ENCODE results near the gene FCER2.

FCER2 gene

GRCh38 chr19:7732045-7732444 lies 30.1 kb upstream of the FCER2 start, which contains the start of gene CLEC4G:
CLEC4G (minus strand) TSS chr19:7732110; CDS start chr19:7732102, 8 bp downstream.
- no peak for DNase-seq

GRCh38 chr19:7731615-7732014 lies 29.7 kb upstream of the FCER2 start:
- no peak for DNase-seq

- DNase-seq: no peak
Measured at GRCh38 chr19:7731218-7731595, 29.3 kb upstream of the FCER2 start.

GRCh38 chr19:7730286-7731217 lies 28.6 kb upstream of the FCER2 start:
- no peak for DNase-seq

DNA sequence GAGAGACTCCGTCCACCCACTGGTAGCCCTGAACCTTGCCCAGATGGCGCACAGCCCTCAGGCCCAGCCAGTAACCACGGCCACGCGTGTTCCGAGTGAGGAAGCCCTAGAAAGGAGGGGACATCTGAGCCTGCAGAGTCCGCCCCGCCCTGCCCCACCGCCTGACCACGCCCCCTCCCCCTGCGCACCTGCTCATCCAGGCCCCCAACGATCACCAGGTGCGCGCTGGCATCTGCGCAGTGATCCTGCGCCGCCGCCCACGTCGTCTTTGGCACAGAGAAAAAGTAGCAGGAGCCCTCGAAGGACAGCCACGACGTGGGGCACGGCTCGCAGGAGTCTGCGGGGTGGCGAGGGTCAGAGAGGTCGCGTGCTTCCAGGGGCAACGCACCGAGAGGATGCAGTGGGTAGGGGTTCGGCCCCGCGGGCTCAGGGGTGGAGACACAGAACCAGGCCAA lies 27.9 kb upstream of the FCER2 start:
- DNase-seq: no peak

- no peak for DNase-seq
Measured at GRCh38 chr19:7729211-7729610, 27.3 kb upstream of the FCER2 start.

GRCh38 chr19:7725791-7726190 lies 23.9 kb upstream of the FCER2 start:
- DNase-seq: no peak

DNA sequence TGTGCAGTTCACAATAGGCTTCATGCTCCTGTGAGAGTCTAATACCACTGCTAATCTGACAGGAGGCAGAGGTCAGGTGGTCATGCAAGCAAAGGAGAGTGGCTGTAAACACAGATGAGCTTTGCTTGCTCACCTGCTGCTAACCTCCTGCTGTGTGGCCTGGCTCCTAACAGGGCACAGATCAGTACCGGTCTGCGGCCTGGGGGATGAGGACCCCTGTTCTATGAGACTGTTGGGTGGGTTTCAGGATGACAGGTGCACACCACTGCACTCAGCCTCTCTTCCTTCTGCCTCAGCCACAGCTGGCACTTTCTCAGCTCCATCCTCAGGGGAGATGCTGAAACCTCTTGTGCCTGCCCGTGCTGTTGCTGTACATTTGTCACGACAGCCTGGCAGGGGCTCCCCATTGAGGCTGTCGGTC lies 20.3 kb upstream of the FCER2 start:
- DNase-seq: peak; percentile 24

DNA sequence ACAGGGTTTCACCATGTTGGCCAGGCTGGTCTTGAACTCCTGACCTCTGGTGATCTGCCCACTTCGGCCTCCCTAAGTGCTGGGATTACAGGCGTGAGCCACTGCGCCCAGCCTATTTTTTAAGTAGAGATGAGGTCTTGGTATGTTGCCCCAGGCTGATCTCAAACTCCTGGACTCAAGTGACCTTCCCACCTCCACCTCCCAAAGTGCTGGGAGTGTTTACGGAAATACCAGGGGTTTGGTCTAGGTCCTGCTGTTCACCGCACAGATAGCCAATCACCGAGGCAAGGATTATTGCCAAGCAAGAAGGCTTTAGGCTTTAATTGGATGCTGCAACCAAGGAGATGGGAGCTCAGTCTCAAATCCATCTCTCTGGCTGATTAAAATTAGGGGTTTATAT lies 18.4 kb upstream of the FCER2 start:
- no peak for DNase-seq

DNA sequence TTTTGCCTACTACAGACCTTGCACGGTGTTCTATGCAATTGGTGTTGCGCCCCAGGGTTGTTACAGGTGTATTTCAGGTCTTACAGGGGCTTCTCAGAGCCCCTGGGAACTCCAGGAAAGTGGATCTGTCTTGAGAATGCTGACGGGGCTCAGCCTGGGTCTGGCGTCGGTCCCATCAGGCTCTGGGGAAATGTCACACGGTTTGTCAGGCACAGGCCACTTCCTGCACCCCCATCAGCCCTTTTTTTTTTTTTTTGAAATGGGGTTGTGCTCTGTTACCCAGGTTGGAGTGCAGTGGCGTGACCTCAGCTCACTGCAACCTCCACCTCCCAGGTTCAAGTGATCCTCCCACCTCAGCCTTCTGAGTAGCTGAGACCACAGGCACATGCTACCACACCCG lies 16.7 kb upstream of the FCER2 start:
- DNase-seq: no peak

- no peak for DNase-seq
Measured at GRCh38 chr19:7716762-7717161, 14.8 kb upstream of the FCER2 start.

GRCh38 chr19:7715671-7716070 lies 13.7 kb upstream of the FCER2 start:
- DNase-seq: no peak

- no peak for DNase-seq
Measured at GRCh38 chr19:7710616-7711015, 8.7 kb upstream of the FCER2 start.

- DNase-seq: no peak
Measured at GRCh38 chr19:7709932-7710460, 8.1 kb upstream of the FCER2 start.

- no peak for DNase-seq
Measured at GRCh38 chr19:7706955-7707456, 5.1 kb upstream of the FCER2 start.

DNA sequence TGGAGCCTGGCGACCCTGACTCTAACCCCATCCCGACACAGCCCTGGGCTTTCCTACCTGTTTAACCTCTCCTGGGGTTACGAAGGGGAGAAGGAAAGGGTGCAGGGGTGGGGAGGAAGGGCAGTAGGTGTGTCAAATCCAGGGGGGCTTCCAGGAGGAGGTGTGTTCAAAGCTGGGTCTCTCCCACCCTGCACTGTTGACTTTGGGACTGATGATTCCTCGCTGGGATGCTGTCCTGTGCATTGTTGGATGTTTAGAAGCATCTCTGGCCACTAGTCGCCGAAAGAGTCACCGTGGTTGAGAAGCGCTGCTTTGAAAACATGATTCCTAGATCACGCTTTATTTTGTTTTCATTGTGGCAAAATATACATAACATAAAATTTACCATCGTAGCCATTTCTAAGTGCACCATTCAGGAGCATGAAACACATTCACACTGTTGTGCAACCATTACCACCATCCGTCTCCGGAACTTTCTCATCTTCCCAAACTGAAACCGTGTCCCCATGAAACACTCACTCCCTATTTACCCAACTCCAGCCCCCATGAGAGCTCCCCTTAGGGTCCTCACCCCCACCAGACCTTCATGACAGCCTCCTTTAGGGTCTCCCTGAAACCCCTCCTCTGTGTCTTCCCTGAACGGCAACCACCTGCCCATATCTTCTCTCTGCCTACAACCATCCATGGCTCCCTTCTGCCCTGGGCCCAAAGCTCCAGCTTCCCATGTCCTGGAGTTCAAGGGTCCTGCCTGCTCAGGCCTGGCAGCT lies 4.4 kb upstream of the FCER2 start:
- no peak for DNase-seq

GRCh38 chr19:7705387-7706187 lies 3.7 kb upstream of the FCER2 start:
- no peak for DNase-seq

- DNase-seq: no peak
Measured at GRCh38 chr19:7704280-7705060, 2.5 kb upstream of the FCER2 start.

DNA sequence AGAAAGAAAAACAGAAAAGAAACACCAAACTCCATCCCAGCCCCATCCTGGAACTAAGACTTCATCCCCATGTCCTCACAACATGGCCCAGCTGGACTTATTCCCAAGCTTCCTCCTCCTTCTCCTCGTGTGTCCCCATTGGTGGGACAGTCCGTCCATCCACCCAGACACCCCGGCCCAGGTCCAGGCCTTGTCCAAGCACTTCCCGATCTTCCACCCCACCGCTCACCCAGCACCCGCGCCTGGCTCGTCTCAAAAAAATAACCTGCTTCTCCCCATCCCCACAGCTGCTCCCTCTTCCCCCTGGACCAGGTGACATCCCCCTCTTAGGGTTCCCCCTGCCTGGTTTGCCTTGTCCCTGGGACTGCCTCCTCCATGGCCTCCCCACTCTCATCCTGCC lies 1.4 kb upstream of the FCER2 start:
- DNase-seq: no peak

- DNase-seq: no peak
Measured at GRCh38 chr19:7701049-7701653, 780 bp downstream of the FCER2 start.
